Common myeloid progenitor, CD34-positive (primary cell): Measurements from ENCODE around the gene NDRG2.
A peak's percentile ranks its signal among the peaks of the same experiment; 100 is the strongest.

Experiments
- CTCF ChIA-PET: fragments of 350-600 bp; sonication (Branson Sonifier 250); formaldehyde crosslinking; loops from one replicate; lab custom pipeline; 2021; ENCODE audit warnings: antibody characterized with exemption; lab: Charles Lee
- POLR2A ChIA-PET: fragments of 350-600 bp; sonication (Branson Sonifier 250); formaldehyde crosslinking; loops from one replicate; lab custom pipeline; 2021; ENCODE audit warnings: antibody characterized with exemption; lab: Charles Lee
- DNase-seq, 3 donors: peaks; one replicate each; pipeline versions ENCODE4 v3.0.0 to v3.0.0-alpha.2; 2013
- H3K27ac ChIP-seq, 2 experiments: 1 replicate in 1 of 2; 2 replicates in 1 of 2; pipeline ENCODE4 v1.7.0; 2013; ENCODE audit warnings: inconsistent platforms in 2 of 2, low read length in 2 of 2, mild to moderate bottlenecking in 2 of 2, low read depth in 1 of 2, moderate library complexity in 1 of 2; ENCODE audit not compliant: severe bottlenecking in 2 of 2, insufficient read depth in 1 of 2, poor library complexity in 1 of 2
- H3K27me3 ChIP-seq, 5 experiments: replicated peaks in 2 of 5; 1 replicate in 3 of 5; 2 replicates in 2 of 5; pipeline versions ENCODE4 v1.6.1 to v1.7.0; 2013; ENCODE audit warnings: low read length in 4 of 5, mild to moderate bottlenecking in 2 of 5, moderate library complexity in 2 of 5, inconsistent platforms in 1 of 5; ENCODE audit not compliant: insufficient read depth in 5 of 5, control insufficient read depth in 4 of 5
- H3K36me3 ChIP-seq, 4 experiments: 1 replicate in 2 of 4; 2 replicates in 2 of 4; pipeline versions ENCODE4 v1.6.1 to v1.7.0; 2013; ENCODE audit warnings: low read length in 3 of 4, control low read depth in 1 of 4, mild to moderate bottlenecking in 1 of 4; ENCODE audit not compliant: control insufficient read depth in 4 of 4, insufficient read depth in 4 of 4
- H3K4me1 ChIP-seq, 4 experiments: 1 replicate in 3 of 4; 2 replicates in 1 of 4; pipeline versions ENCODE4 v1.6.1 to v1.7.1; 2013; ENCODE audit warnings: low read length in 3 of 4, mild to moderate bottlenecking in 3 of 4, control low read depth in 1 of 4, inconsistent platforms in 1 of 4, moderate library complexity in 1 of 4; ENCODE audit not compliant: control insufficient read depth in 4 of 4, insufficient read depth in 4 of 4; ENCODE audit errors: control extremely low read depth in 1 of 4
- H3K4me3 ChIP-seq, 7 experiments: 1 replicate in 4 of 7; 2 replicates in 3 of 7; pipeline versions ENCODE4 v1.5.1 to v1.7.0; 2013; ENCODE audit warnings: mild to moderate bottlenecking in 7 of 7, low read length in 6 of 7, moderate library complexity in 6 of 7, inconsistent platforms in 2 of 7, low read depth in 2 of 7, control low read depth in 1 of 7; ENCODE audit not compliant: insufficient read depth in 4 of 7, control insufficient read depth in 1 of 7; ENCODE audit errors: extremely low read depth in 1 of 7
- H3K9me3 ChIP-seq, 5 experiments: 1 replicate in 4 of 5; 2 replicates in 1 of 5; pipeline versions ENCODE4 v1.6.1 to v1.7.1; 2013; ENCODE audit warnings: low read length in 4 of 5, mild to moderate bottlenecking in 2 of 5, inconsistent platforms in 1 of 5, low read depth in 1 of 5, moderate library complexity in 1 of 5; ENCODE audit not compliant: control insufficient read depth in 4 of 5, insufficient read depth in 2 of 5; ENCODE audit errors: control extremely low read depth in 1 of 5
- WGBS: methylation state at CpG from one replicate; pipeline ENCODE4 v1.1.5; 2013; ENCODE audit not compliant: insufficient coverage; 5-methylcytosine and 5-hydroxymethylcytosine counted together

NDRG2 gene

DNA sequence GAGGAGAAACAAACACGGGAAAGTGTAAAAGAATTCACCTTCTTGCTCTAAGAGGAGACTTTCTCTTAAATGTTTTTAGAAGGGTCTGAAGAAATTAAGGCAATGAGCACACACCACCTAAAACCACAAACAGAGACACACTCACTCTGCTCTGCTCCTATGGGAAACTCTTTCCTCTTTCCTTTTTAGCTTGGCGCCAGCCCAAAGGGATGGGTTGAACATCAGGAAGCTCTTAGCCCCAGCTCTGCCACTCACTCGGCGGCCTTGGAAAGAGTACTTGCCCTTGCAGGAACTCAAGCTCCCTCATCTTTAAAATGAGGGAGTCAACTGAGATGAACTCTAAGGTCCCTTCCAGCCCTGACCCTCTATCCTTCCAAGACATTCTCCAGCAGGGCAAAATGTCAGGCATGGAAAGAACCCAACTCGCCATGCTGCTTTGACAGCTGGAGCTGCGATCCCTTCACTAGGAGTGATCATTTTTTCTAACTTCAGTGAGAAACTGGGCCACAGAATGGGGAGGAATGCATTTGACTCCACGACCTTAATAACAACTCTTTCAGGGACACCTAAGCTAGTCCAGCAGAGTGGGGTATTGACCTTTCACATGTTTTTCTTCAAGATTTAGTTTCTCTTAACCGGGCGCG lies 31.8 kb upstream of the NDRG2 start:
- H3K4me1 ChIP-seq: no peaks in the 10 kb centered on the region
- WGBS: 73% methylated on average over 6 of the region's 10 CpGs
- H3K27ac ChIP-seq: no peak overlapping the region
- CTCF ChIA-PET: interaction anchor here (0.7 to 4.7 kb wide), 12 partner anchors 9 to 68 kb away, joined by 3 to 28 read pairs (median 6); no protein-coding TSS in a partner anchor
- POLR2A ChIA-PET: interaction anchor here (0.5 kb wide), 1 partner anchor 10 kb away, joined by 3 read pairs; no protein-coding TSS in a partner anchor
- H3K4me3 ChIP-seq: no peak overlapping the region
- no peaks in the 10 kb centered on the region for H3K36me3 ChIP-seq
- no peaks in the 10 kb centered on the region for H3K9me3 ChIP-seq
- DNase-seq: no peak
- peaks cover 0 to 2% (median 0%) of the 10 kb centered on the region in 5 experiments for H3K27me3 ChIP-seq

DNA sequence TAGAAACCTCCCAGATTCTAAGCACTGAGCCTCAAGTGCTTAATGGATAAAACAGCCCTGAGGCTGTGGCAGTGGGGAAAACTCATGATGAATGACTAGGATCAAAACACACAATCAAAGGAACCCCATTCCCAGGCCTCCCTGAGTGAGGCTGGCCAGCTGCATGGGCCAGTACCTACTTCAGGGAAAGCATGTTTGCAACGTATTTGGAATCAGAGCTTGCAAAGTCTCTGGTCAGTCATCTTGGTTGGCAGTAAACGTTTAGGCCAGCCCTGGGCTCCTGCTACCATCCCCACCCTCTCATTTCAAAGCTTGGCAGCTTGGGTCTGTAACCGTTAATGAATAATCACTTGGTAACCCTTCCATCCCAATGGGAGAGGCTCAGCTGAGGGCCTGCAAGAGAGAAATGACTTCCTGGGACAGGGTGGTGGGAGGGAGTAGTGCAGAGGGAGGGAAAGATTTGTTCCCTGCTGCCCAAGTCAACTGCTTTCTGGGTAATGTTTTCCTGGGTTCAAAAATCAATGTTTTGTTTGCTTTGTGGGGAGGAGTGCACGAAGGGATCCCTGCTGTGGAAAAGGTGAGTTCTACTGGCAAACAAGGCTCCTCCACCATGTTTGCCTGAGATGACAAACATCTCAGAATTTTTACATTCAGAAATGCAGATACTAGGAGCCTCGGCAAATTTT lies 30.7 kb upstream of the NDRG2 start:
- CTCF ChIA-PET: interaction anchor here (0.9 to 4.7 kb wide), 7 partner anchors 12 to 49 kb away, joined by 4 to 28 read pairs (median 6); no protein-coding TSS in a partner anchor

DNA sequence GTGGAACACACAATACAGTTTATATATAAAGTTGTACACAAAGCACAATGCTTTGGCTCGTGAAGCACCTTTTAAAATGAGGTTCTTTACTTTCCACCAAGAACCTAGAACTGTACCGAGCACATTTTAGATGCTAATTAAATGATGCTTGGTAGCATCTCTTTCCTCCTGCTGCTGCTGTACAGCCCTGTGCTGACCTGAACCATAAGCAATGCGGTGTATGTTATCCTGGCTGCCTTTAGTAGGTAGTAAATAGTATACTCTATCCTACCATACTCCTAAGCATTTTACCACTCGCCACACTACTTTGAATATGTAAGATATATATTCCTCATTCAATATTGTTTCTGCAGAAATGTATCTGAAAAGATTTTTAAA lies 29.9 kb upstream of the NDRG2 start:
- Histone ChIP-seq H3K4me1 (peaks cover 0 to 4% (median 2%) of the 10 kb centered on the region in 4 experiments), H3K9me3 (no peaks in the 10 kb centered on the region), H3K27ac (no peak overlapping the region), H3K4me3 (no peak overlapping the region), H3K36me3 (no peaks in the 10 kb centered on the region), H3K27me3 (no peaks in the 10 kb centered on the region)
- no peak for DNase-seq
- POLR2A ChIA-PET: no interaction called here
- no CpG with 5 or more reads among the region's 4 CpGs for WGBS
- CTCF ChIA-PET: no interaction called here

More for the DNA sequence above, 30.7 kb upstream of the NDRG2 start:
- Histone ChIP-seq H3K9me3 (no peaks in the 10 kb centered on the region), H3K4me3 (no peak overlapping the region), H3K36me3 (no peaks in the 10 kb centered on the region), H3K27ac (no peak overlapping the region), H3K27me3 (no peaks in the 10 kb centered on the region), H3K4me1 (peaks cover 0 to under 1% (median under 1%) of the 10 kb centered on the region in 4 experiments)
- POLR2A ChIA-PET: no interaction called here
- no peak for DNase-seq
- WGBS: 96% methylated on average over 3 of the region's 5 CpGs

DNA sequence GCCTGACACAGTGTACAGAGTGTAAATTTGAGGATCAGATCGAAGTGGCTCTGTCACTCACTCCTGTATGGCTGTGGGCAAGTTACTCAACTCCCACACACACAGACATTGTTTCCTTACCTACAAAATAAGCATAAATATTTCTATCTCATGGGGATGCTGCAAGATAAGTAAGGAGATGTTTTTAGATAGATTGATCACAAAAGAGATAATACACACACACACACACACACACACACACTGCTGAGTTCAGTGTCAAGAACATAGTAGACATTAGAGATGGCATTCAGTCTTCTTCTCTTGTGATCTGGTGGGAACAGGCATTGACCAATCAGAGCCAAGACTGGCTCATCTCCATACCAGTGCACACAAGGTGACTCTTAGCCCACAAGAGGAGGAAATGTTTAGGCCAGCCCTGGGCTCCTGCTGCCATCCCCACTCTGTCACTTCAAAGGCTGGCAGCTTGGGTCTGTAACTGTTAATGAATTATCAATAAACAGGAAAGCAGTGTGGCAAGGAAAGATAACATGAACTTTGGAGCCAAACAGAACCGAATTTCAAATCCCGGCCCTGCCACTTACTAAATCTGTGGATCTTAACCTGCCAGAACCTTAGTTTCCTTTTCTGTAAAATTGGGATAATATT lies 29.4 kb upstream of the NDRG2 start:
- POLR2A ChIA-PET: no interaction called here
- Histone ChIP-seq H3K9me3 (no peaks in the 10 kb centered on the region), H3K36me3 (no peaks in the 10 kb centered on the region), H3K27ac (no peak overlapping the region), H3K4me3 (no peak overlapping the region), H3K4me1 (peaks cover 0 to 4% (median 2%) of the 10 kb centered on the region in 4 experiments), H3K27me3 (no peaks in the 10 kb centered on the region)
- DNase-seq: no peak
- CTCF ChIA-PET: interaction anchor here (0.8 to 1.3 kb wide), 4 partner anchors 11 to 53 kb away, joined by 3 to 5 read pairs (median 3); no protein-coding TSS in a partner anchor
- WGBS: 40% methylated on average over 1 of the region's 3 CpGs

DNA sequence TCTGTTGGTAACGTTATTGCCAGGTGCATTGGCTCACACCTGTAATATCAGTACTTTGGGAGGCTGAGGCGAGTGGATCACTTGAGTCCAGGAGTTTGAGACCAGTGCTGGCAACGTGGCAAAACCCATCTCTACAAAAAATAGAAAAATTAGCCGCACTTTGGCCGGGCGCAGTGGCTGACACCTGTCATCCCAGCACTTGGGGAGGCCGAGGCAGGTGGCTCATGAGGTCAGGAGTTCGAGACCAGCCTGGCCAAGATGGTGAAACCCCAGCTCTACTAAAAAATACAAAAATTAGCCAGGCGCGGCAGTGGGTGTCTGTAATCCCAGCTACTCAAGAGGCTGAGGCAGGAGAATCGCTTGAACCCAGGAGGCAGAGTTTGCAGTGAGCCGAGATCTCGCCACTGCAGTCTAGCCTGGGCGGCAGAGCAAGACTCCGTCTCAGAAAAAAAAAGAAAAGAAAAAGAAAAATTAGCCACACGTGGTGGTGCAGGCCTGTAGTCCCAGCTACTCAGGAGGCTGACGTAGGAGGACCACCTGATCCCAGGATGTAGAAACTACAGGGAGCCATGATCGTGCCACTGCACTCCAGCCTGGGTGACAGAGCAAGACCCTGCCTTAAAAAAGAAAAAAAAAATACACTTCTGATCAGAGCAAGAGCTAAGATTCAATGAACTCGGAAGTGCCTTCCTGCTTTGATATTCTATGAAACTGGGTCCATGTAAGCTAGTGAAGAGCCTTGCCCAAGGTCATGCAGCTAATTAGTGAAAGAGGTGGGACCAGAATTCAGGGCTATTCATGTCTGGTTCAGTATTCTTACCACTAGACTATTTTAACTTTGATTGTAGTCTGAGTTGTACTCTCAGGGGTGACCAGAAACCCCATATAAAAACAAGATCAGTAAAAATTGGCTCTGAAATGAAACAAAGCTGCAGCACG lies 28.6 kb upstream of the NDRG2 start:
- Histone ChIP-seq H3K36me3 (no peaks in the 10 kb centered on the region), H3K4me3 (no peak overlapping the region), H3K4me1 (peaks cover 0 to 4% (median 2%) of the 10 kb centered on the region in 4 experiments), H3K27me3 (no peaks in the 10 kb centered on the region), H3K27ac (no peak overlapping the region), H3K9me3 (no peaks in the 10 kb centered on the region)
- WGBS: 97% methylated on average over 19 of the region's 20 CpGs
- CTCF ChIA-PET: interaction anchor here (0.8 to 1.3 kb wide), 4 partner anchors 10 to 54 kb away, joined by 3 to 5 read pairs (median 3); no protein-coding TSS in a partner anchor
- POLR2A ChIA-PET: no interaction called here
- DNase-seq: no peak

DNA sequence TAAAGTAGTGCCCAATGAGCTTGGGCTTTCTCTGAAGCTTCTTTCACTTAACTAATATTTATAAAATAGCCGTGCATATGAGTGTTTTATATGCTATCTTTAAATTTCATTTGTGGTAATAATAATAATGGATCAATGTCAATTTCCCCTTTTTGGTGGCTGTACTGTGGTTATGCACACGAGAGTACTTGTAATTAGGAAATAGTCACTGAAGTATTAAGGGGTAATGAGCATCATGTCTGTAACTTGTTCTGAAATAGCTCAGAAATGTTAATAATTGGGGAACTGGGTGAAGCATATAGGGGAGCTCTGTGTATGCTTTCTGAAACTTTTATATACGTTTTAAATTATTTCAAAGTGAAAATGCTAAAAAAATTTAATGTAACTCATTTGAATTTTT lies 25.7 kb upstream of the NDRG2 start:
- Histone ChIP-seq H3K27me3 (no peaks in the 10 kb centered on the region), H3K27ac (no peak overlapping the region), H3K9me3 (no peaks in the 10 kb centered on the region), H3K4me1 (peaks cover 0 to 4% (median 2%) of the 10 kb centered on the region in 4 experiments), H3K4me3 (no peak overlapping the region), H3K36me3 (no peaks in the 10 kb centered on the region)
- DNase-seq: peak in 1 of 3 donors; percentile 33
- CTCF ChIA-PET: interaction anchor here (0.5 to 6.7 kb wide), 8 partner anchors 11 to 481 kb away, joined by 3 to 42 read pairs (median 4); no protein-coding TSS in a partner anchor
- POLR2A ChIA-PET: no interaction called here
- WGBS: 0% methylated on average over 1 of the region's 3 CpGs
